Measurements from ENCODE around the gene SLC22A1. TPM values are rescaled to one million over a fixed set of nuclear protein-coding genes. Genes with fewer than 3 reads are reported as not detected.

SLC22A1 gene
- total and polyA plus RNA-seq, 2 donors (not counting 3 experiments of a cell fraction or from before 2014, with no cell fraction given) = 0.04 TPM; not detected in 1

DNA sequence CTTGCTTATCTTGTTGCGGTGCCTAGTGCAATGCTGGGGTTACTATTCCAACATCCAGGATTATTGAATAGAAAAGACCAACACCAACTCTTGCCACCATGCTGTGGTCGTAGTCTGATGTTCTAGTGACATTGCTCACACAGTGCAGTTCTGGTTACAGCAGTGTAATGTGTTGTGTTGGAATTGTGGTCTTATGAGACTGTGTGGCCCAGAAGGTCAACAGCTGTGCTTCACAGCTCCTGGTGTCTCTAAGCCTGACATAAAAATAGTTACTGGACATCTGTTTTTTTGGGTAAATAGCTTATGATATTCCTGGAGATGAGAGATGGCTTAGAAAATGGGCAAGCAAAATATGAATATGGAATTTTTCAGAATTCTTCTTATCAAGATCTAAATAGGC lies 79.4 kb downstream of the SLC22A1 start:
- no peak overlapping the region for H3K9ac ChIP-seq (replicated peaks; ENCODE audit: extremely low read depth, insufficient read depth, low read length)
- ChIA-PET POLR2A (no interaction called here), CTCF (no interaction called here)
- intact Hi-C loops (cut with micrococcal nuclease) = no loop called here
- H3K79me2 ChIP-seq (ENCODE audit: control insufficient read depth, insufficient read depth, low read length) = no peaks in the 10 kb centered on the region
- H2AFZ ChIP-seq (ENCODE audit: low read depth, low read length) = no peak overlapping the region
- H4K20me1 ChIP-seq (replicated peaks; ENCODE audit: control insufficient read depth, extremely low read depth, insufficient read depth, low read length) = no peaks in the 10 kb centered on the region
- no peaks in the 10 kb centered on the region for H3K9me1 ChIP-seq (replicated peaks; ENCODE audit: control insufficient read depth, extremely low read depth, insufficient read depth, low read length)
- H3K27ac ChIP-seq (ENCODE audit: insufficient read depth, low read depth, low read length) = no peak overlapping the region
- TF ChIP-seq, protein P1, sequence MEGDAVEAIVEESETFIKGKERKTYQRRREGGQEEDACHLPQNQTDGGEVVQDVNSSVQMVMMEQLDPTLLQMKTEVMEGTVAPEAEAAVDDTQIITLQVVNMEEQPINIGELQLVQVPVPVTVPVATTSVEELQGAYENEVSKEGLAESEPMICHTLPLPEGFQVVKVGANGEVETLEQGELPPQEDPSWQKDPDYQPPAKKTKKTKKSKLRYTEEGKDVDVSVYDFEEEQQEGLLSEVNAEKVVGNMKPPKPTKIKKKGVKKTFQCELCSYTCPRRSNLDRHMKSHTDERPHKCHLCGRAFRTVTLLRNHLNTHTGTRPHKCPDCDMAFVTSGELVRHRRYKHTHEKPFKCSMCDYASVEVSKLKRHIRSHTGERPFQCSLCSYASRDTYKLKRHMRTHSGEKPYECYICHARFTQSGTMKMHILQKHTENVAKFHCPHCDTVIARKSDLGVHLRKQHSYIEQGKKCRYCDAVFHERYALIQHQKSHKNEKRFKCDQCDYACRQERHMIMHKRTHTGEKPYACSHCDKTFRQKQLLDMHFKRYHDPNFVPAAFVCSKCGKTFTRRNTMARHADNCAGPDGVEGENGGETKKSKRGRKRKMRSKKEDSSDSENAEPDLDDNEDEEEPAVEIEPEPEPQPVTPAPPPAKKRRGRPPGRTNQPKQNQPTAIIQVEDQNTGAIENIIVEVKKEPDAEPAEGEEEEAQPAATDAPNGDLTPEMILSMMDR (IDR thresholded peaks at IDR 0.05; ENCODE audit: extremely low read depth in 1 of 2, insufficient read depth in 1 of 2, low read depth in 1 of 2, low read length in 2 of 2) = no peak
- TF ChIP-seq POLR2AphosphoS5 (IDR thresholded peaks at IDR 0.05; ENCODE audit: insufficient read depth, low read depth, low read length) (no peak), EZH2 (IDR thresholded peaks at IDR 0.05; ENCODE audit: borderline replicate concordance, low read depth, low read length, severe bottlenecking) (no peak), MYC (IDR thresholded peaks at IDR 0.05; ENCODE audit: low read depth, low read length) (no peak), FOS (IDR thresholded peaks at IDR 0.05; ENCODE audit: borderline replicate concordance, insufficient read depth, low read length) (no peak), JUN (IDR thresholded peaks at IDR 0.05; ENCODE audit: borderline replicate concordance, insufficient read depth, insufficient read length, low read depth) (no peak), GATA2 (IDR thresholded peaks at IDR 0.05; ENCODE audit: insufficient read depth, insufficient read length, low read depth, low read length) (no peak), POLR2A (IDR thresholded peaks at IDR 0.05; ENCODE audit: low read depth, low read length) (no peak)
- TF ChIP-seq, protein P2, sequence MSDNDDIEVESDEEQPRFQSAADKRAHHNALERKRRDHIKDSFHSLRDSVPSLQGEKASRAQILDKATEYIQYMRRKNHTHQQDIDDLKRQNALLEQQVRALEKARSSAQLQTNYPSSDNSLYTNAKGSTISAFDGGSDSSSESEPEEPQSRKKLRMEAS (IDR thresholded peaks at IDR 0.05; ENCODE audit: insufficient read depth, insufficient read length) = no peak
- no peak overlapping the region for H3K4me2 ChIP-seq (ENCODE audit: insufficient read depth, low read length)
- no peak overlapping the region for H3K4me3 ChIP-seq (replicated peaks in 1 of 3; ENCODE audit: insufficient read depth in 1 of 3, low read depth in 1 of 3, low read length in 3 of 3)
- H3K27me3 ChIP-seq (ENCODE audit: control insufficient read depth in 2 of 2, insufficient read depth in 2 of 2, low read length in 2 of 2) = no peaks in the 10 kb centered on the region
- no peak for DNase-seq (ENCODE audit: low read depth, low spot score)
- H3K4me1 ChIP-seq (ENCODE audit: control insufficient read depth, extremely low read depth, insufficient read depth, low read length) = no peaks in the 10 kb centered on the region
- H3K9me3 ChIP-seq (replicated peaks; ENCODE audit: control insufficient read depth, insufficient read depth, low read length) = peaks cover 6% of the 10 kb centered on the region
- BruUV-seq (replicated peaks) = no TSS peak
- FAIRE-seq = no peak
- dilution Hi-C loops (cut with MboI; ENCODE audit: extremely low pct_ligation_motif_present, low sequenced_read_pairs) = no loop called here
- no peaks in the 10 kb centered on the region for H3K36me3 ChIP-seq (ENCODE audit: control insufficient read depth in 2 of 2, extremely low read depth in 1 of 2, insufficient read depth in 2 of 2, low read length in 2 of 2)

Data from endothelial cell of umbilical vein (primary cell).